UCSD-AML1 (cell line): ENCODE measurements around the gene IPO7.

Experiments used
- DNase-seq: peaks from one replicate; lab custom pipeline; 2025; ENCODE audit not compliant: unreplicated experiment; lab: John Stamatoyannopoulos, UW

The IPO7 gene

GRCh38 chr11:9490376-9490775, 105.9 kb downstream of the IPO7 start:
- DNase-seq: no peak

GRCh38 chr11:9493492-9493891, 109.0 kb downstream of the IPO7 start:
- no peak for DNase-seq

GRCh38 chr11:9494316-9494715, 109.9 kb downstream of the IPO7 start:
- DNase-seq: no peak

- no peak for DNase-seq
Measured at GRCh38 chr11:9495803-9496514, 111.5 kb downstream of the IPO7 start.
